Endodermal cell (in vitro differentiated cells): ENCODE measurements around the gene PHF20. TPM values are rescaled to one million over a fixed set of nuclear protein-coding genes. Genes with fewer than 3 reads are reported as not detected.
A peak's percentile ranks its signal among the peaks of the same experiment; 100 is the strongest.

Source experiments
- DNase-seq: peaks from one replicate; pipeline ENCODE4 v3.0.0-alpha.2; 2017
- H3K27ac ChIP-seq: 2 replicates; pipeline ENCODE4 v1.5.1; 2013; ENCODE audit warnings: mild to moderate bottlenecking, low read depth, low read length, moderate library complexity
- H3K27me3 ChIP-seq: 2 replicates; pipeline ENCODE4 v1.6.1; 2013; ENCODE audit warnings: mild to moderate bottlenecking, low read length, moderate library complexity; ENCODE audit not compliant: insufficient read depth, control insufficient read depth, poor library complexity, severe bottlenecking
- H3K36me3 ChIP-seq: 2 replicates; pipeline ENCODE4 v1.7.0; 2013; ENCODE audit warnings: mild to moderate bottlenecking, low read length, moderate library complexity; ENCODE audit not compliant: control insufficient read depth, insufficient read depth
- H3K4me1 ChIP-seq: one replicate; pipeline ENCODE4 v1.7.0; 2013; ENCODE audit warnings: low read length; ENCODE audit not compliant: control insufficient read depth, insufficient read depth
- H3K4me3 ChIP-seq: 2 replicates; pipeline ENCODE4 v1.5.1; 2013; ENCODE audit warnings: mild to moderate bottlenecking, low read length, moderate library complexity
- H3K9ac ChIP-seq: 2 replicates; pipeline ENCODE4 v1.6.1; 2013; ENCODE audit warnings: mild to moderate bottlenecking, low read length, moderate library complexity; ENCODE audit not compliant: poor library complexity, severe bottlenecking; ENCODE audit errors: extremely low read depth
- H3K9me3 ChIP-seq: 2 replicates; pipeline ENCODE4 v1.6.1; 2013; ENCODE audit warnings: mild to moderate bottlenecking, low read length, moderate library complexity; ENCODE audit not compliant: control insufficient read depth
- H3K27ac Mint-ChIP-seq: 2 replicates; pipeline ENCODE4 v1.8.0; 2020; ENCODE audit warnings: mixed read lengths
- H3K27me3 Mint-ChIP-seq: 2 replicates; pipeline ENCODE4 v1.8.0; 2021; ENCODE audit warnings: mild to moderate bottlenecking, mixed read lengths; ENCODE audit not compliant: insufficient read depth
- H3K36me3 Mint-ChIP-seq: 2 replicates; pipeline ENCODE4 v1.8.0; 2020; ENCODE audit warnings: low read depth, mixed read lengths
- H3K4me1 Mint-ChIP-seq: 2 replicates; pipeline ENCODE4 v1.8.0; 2020; ENCODE audit warnings: mixed read lengths
- H3K4me3 Mint-ChIP-seq: 2 replicates; pipeline ENCODE4 v1.8.0; 2020; ENCODE audit warnings: mild to moderate bottlenecking, moderate library complexity, mixed read lengths
- H3K9me3 Mint-ChIP-seq: 2 replicates; pipeline ENCODE4 v1.8.0; 2020; ENCODE audit warnings: mild to moderate bottlenecking, mixed read lengths
- CTCF ChIP-seq: fragments of 200-600 bp; sonication (generic); conservative IDR thresholded peaks from 2 replicates; pipeline ENCODE4 v1.5.0; 2021; ENCODE audit warnings: antibody characterized with exemption, mild to moderate bottlenecking
- WGBS, 2 experiments: methylation state at CpG; one replicate each; pipeline versions ENCODE4 v1.1.5 to v1.1.7; 2013; ENCODE audit warnings: missing lambda C conversion rate in 2 of 2, mixed read lengths in 1 of 2; ENCODE audit not compliant: insufficient coverage in 1 of 2, insufficient read length in 1 of 2; 5-methylcytosine and 5-hydroxymethylcytosine counted together
- total RNA-seq, 2 donors: library from RNA; stranded (reverse); fragmentation: NEBNext Ultra II Directional in 1 of 2; extraction: Animal tissue kit (Norgen Biotek cat#: 25700) in 1 of 2; gene quantifications; 2 replicates in 1 of 2; 3 replicates in 1 of 2; pipeline ENCODE4 v1.2.1, GENCODE V29; 2021

PHF20 gene
- total RNA-seq, 2 donors from 2014 or later, result 68.1 to 78.8 TPM

GRCh38 chr20:35734777-35735649, 36.8 kb upstream of the PHF20 start:
- 93 to 96% methylated on average over 3 to 4 of the region's 4 CpGs for WGBS, 2 experiments

GRCh38 chr20:35735826-35736470, 35.9 kb upstream of the PHF20 start:
- no peak for TF ChIP-seq CTCF
- no peaks in the 10 kb centered on the region for H3K9me3 Mint-ChIP-seq
- Histone ChIP-seq H3K36me3 (peaks cover 97% of the 10 kb centered on the region), H3K4me1 (no peaks in the 10 kb centered on the region), H3K9ac (no peak overlapping the region), H3K9me3 (no peaks in the 10 kb centered on the region), H3K4me3 (peak overlapping the region; percentile 70), H3K27me3 (no peaks in the 10 kb centered on the region), H3K27ac (no peak overlapping the region)
- no peak for DNase-seq
- WGBS, 2 experiments, result 94 to 98% methylated on average over 4 to 6 of the region's 7 CpGs
- peaks cover 80% of the 10 kb centered on the region for H3K36me3 Mint-ChIP-seq
- no peak overlapping the region for H3K4me3 Mint-ChIP-seq
- H3K27me3 Mint-ChIP-seq, result no peaks in the 10 kb centered on the region
- peaks cover 30% of the 10 kb centered on the region for H3K4me1 Mint-ChIP-seq
- H3K27ac Mint-ChIP-seq, result peak overlapping the region; percentile 9

More at GRCh38 chr20:35734777-35735649, 36.8 kb upstream of the PHF20 start:
- Mint-ChIP-seq H3K36me3 (peaks cover 79% of the 10 kb centered on the region), H3K9me3 (no peaks in the 10 kb centered on the region), H3K27me3 (no peaks in the 10 kb centered on the region), H3K4me1 (peaks cover 32% of the 10 kb centered on the region), H3K4me3 (no peak overlapping the region), H3K27ac (peak overlapping the region; percentile 36)
- no peaks in the 10 kb centered on the region for H3K4me1 ChIP-seq
- no peak overlapping the region for H3K9ac ChIP-seq
- H3K9me3 ChIP-seq, result no peaks in the 10 kb centered on the region
- H3K27me3 ChIP-seq, result no peaks in the 10 kb centered on the region
- H3K4me3 ChIP-seq, result peak overlapping the region; percentile 70
- TF ChIP-seq CTCF, result no peak
- no peak overlapping the region for H3K27ac ChIP-seq
- peaks cover 98% of the 10 kb centered on the region for H3K36me3 ChIP-seq
- DNase-seq, result no peak

GRCh38 chr20:35737865-35738333, 33.9 kb upstream of the PHF20 start:
- Mint-ChIP-seq H3K4me3 (no peak overlapping the region), H3K27me3 (no peaks in the 10 kb centered on the region), H3K27ac (no peak overlapping the region), H3K4me1 (peaks cover 23% of the 10 kb centered on the region), H3K36me3 (peaks cover 75% of the 10 kb centered on the region), H3K9me3 (no peaks in the 10 kb centered on the region)
- Histone ChIP-seq H3K36me3 (peaks cover 78% of the 10 kb centered on the region), H3K4me3 (peak overlapping the region; percentile 99), H3K27ac (no peak overlapping the region), H3K27me3 (no peaks in the 10 kb centered on the region), H3K9me3 (no peaks in the 10 kb centered on the region), H3K9ac (no peak overlapping the region), H3K4me1 (no peaks in the 10 kb centered on the region)
- TF ChIP-seq CTCF, result no peak
- 95 to 98% methylated on average over 11 to 15 of the region's 15 CpGs for WGBS, 2 experiments
- DNase-seq, result peak; percentile 26
